CD4-positive, alpha-beta T cell (primary cell): Measurements from ENCODE around the gene ATP8B3. TPM values are rescaled to one million over a fixed set of nuclear protein-coding genes. Genes with fewer than 3 reads are reported as not detected.
A peak's percentile ranks its signal among the peaks of the same experiment; 100 is the strongest.

Experiments
- ATAC-seq: fragments of 200-7000 bp; cut with Tn5 transposase; one replicate; pipeline ENCODE4 v1.10.0; 2022; ENCODE audit warnings: mild to moderate bottlenecking; ENCODE audit not compliant: poor library complexity
- CTCF ChIA-PET: fragments of 350-600 bp; sonication (Branson Sonifier 250); formaldehyde crosslinking; loops from one replicate; lab custom pipeline; 2021; ENCODE audit warnings: antibody characterized with exemption, inconsistent platforms; lab: Charles Lee
- POLR2A ChIA-PET: fragments of 350-600 bp; sonication (Branson Sonifier 250); formaldehyde crosslinking; loops from one replicate; lab custom pipeline; 2021; ENCODE audit warnings: antibody characterized with exemption, inconsistent platforms; lab: Charles Lee
- DNase-seq, 14 experiments: peaks; one replicate each; pipeline ENCODE4 v3.0.0-alpha.2; 2013 to 2020; ENCODE audit warnings: mixed read lengths in 2 of 14
- H3K27ac ChIP-seq, 2 donors: one replicate each; pipeline versions ENCODE4 v1.5.1 to v1.7.0; 2013; ENCODE audit warnings: low read length in 2 of 2, low read depth in 1 of 2, mild to moderate bottlenecking in 1 of 2
- H3K27me3 ChIP-seq, 2 experiments: 1 replicate in 1 of 2; 2 replicates in 1 of 2; pipeline versions ENCODE4 v1.6.1 to v1.7.0; 2013; ENCODE audit warnings: low read length in 2 of 2, control low read depth in 1 of 2, mild to moderate bottlenecking in 1 of 2, moderate library complexity in 1 of 2; ENCODE audit not compliant: insufficient read depth in 2 of 2, control insufficient read depth in 1 of 2
- H3K36me3 ChIP-seq: one replicate; pipeline ENCODE4 v1.6.1; 2013; ENCODE audit warnings: low read length, control low read depth; ENCODE audit not compliant: insufficient read depth
- H3K4me1 ChIP-seq: one replicate; pipeline ENCODE4 v1.6.1; 2013; ENCODE audit warnings: low read length, control low read depth; ENCODE audit not compliant: insufficient read depth
- H3K4me3 ChIP-seq: one replicate; pipeline ENCODE4 v1.5.1; 2013; ENCODE audit warnings: mild to moderate bottlenecking, low read length, moderate library complexity
- H3K9me3 ChIP-seq, 2 experiments: 1 replicate in 1 of 2; 2 replicates in 1 of 2; pipeline versions ENCODE4 v1.6.1 to v1.7.0; 2013; ENCODE audit warnings: low read length in 2 of 2, mild to moderate bottlenecking in 2 of 2, control low read depth in 1 of 2, moderate library complexity in 1 of 2; ENCODE audit not compliant: control insufficient read depth in 1 of 2, insufficient read depth in 1 of 2
- H3K27ac Mint-ChIP-seq: one replicate; pipeline ENCODE4 v1.8.0; 2020; ENCODE audit warnings: mixed read lengths
- H3K27me3 Mint-ChIP-seq: one replicate; pipeline ENCODE4 v1.8.0; 2021; ENCODE audit warnings: mixed read lengths
- H3K36me3 Mint-ChIP-seq: one replicate; pipeline ENCODE4 v1.8.0; 2021; ENCODE audit warnings: low read depth, mixed read lengths
- H3K4me1 Mint-ChIP-seq: one replicate; pipeline ENCODE4 v1.8.0; 2021; ENCODE audit warnings: low read depth, mixed read lengths
- H3K4me3 Mint-ChIP-seq: one replicate; pipeline ENCODE4 v1.8.0; 2020; ENCODE audit warnings: mild to moderate bottlenecking, mixed read lengths
- H3K9me3 Mint-ChIP-seq: one replicate; pipeline ENCODE4 v1.8.0; 2020; ENCODE audit warnings: mixed read lengths
- CTCF ChIP-seq: fragments of 200-600 bp; IDR thresholded peaks from one replicate; pipeline ENCODE4 v1.8.0; 2022; ENCODE audit warnings: antibody characterized with exemption, mild to moderate bottlenecking
- intact Hi-C, 2 experiments: fragments of 100-400 bp; cut with DNase I in 1 of 2; cut with micrococcal nuclease in 1 of 2; formaldehyde crosslinking; loops; one replicate each; pipeline versions ENCODE4 v1.15.1 to v1.9.0; 2023 to 2025; cut with DNase I, micrococcal nuclease
- total RNA-seq, 174 experiments: library from RNA in 2 of 174; stranded (reverse) in 2 of 174; gene quantifications; one replicate each; pipeline ENCODE4 v1.2.3 and lab custom pipeline; 2021 to 2026

Gene ATP8B3
- total RNA-seq, 2 experiments from 2014 or later, result 2.5 to 3.2 TPM

DNA sequence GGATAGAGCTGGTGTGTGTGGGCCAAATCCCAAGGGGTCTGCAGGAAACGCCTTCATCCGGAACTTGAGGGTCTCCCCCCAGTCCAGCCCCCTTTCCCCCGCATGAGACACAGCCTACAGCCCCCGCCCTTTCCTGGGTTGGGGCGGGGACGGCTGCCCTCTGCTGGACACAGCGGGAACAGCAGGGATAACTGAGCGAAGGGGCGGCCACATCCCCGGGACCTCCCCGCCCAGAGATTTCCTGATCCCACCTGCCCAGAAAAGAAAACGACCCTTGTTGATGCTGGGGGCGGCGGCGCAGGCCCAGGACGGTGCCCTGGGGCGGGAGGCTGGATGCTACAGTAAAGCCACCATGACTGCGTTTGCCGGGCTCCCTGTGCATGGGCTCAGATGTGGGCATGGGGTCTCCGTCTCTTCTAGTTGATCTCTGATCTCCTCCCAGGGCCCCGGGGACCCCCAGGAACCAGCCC is 44.6 kb downstream of the ATP8B3 start:
- ChIA-PET POLR2A (no interaction called here), CTCF (interaction anchor here (1.5 kb wide), 1 partner anchor 162 kb away, joined by 5 read pairs; no protein-coding TSS in a partner anchor)
- H3K4me1 ChIP-seq, result peaks cover 9% of the 10 kb centered on the region
- Mint-ChIP-seq H3K27ac (no peak overlapping the region), H3K4me3 (no peak overlapping the region), H3K9me3 (peaks cover 11% of the 10 kb centered on the region), H3K27me3 (peaks cover 84% of the 10 kb centered on the region), H3K36me3 (no peaks in the 10 kb centered on the region), H3K4me1 (no peaks in the 10 kb centered on the region)
- intact Hi-C loops, result loop anchor here (1.0 to 2.0 kb wide), 3 partner anchors 95 to 221 kb away; no protein-coding TSS in a partner anchor
- peak; percentile 91 for TF ChIP-seq CTCF
- no peak overlapping the region for H3K27ac ChIP-seq
- peaks cover 15 to 46% of the 10 kb centered on the region in 2 experiments for H3K9me3 ChIP-seq
- peaks cover 81 to 86% of the 10 kb centered on the region in 2 experiments for H3K27me3 ChIP-seq
- H3K36me3 ChIP-seq, result no peaks in the 10 kb centered on the region
- DNase-seq (peak; percentile 36 to 78 (median 55)), ATAC-seq (peak; percentile 88)
- no peak overlapping the region for H3K4me3 ChIP-seq

DNA sequence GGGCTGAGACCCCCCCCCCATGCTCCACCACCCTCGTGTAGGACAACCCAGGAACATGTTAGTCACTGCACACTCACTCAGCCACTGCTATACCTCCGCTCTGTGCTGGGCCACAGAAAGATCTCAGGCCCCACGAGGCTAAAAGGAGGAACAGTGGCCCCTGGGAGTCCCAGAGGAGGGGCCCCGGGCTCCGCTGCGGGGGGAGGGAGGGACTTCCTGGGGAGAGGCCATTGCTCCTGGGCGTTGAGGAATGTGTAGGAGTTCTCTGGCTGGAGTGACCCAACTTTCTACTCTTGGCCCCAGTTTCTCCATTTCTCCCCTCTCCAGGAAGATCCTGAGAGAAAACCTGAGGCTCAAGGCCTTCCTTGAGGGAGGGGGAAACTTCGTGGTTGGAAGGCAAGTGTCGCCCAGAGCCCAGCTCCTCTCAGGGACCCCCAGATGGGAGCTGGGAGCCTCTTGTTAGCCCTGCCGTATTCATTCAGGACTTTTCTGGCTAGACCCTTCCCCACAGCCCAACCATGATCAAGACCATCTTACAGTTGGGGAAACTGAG is 45.2 kb downstream of the ATP8B3 start:
- ATAC-seq, result no peak
- CTCF ChIA-PET, result interaction anchor here (1.5 kb wide), 1 partner anchor 161 kb away, joined by 5 read pairs; no protein-coding TSS in a partner anchor

More for the DNA sequence above, 45.2 kb downstream of the ATP8B3 start:
- H3K4me3 ChIP-seq, result no peak overlapping the region
- POLR2A ChIA-PET, result no interaction called here
- no peak overlapping the region for H3K4me3 Mint-ChIP-seq
- H3K36me3 ChIP-seq, result no peaks in the 10 kb centered on the region
- H3K4me1 ChIP-seq, result peaks cover 9% of the 10 kb centered on the region
- H3K27ac Mint-ChIP-seq, result no peak overlapping the region
- intact Hi-C loops, result loop anchor here (1.0 to 2.0 kb wide), 3 partner anchors 94 to 221 kb away; no protein-coding TSS in a partner anchor
- peaks cover 15 to 52% of the 10 kb centered on the region in 2 experiments for H3K9me3 ChIP-seq
- H3K27ac ChIP-seq, result no peak overlapping the region
- peaks cover 87 to 93% of the 10 kb centered on the region in 2 experiments for H3K27me3 ChIP-seq
- no peak for TF ChIP-seq CTCF
- H3K4me1 Mint-ChIP-seq, result no peaks in the 10 kb centered on the region
- no peak for DNase-seq
- H3K36me3 Mint-ChIP-seq, result no peaks in the 10 kb centered on the region
- peaks cover 81% of the 10 kb centered on the region for H3K27me3 Mint-ChIP-seq
- H3K9me3 Mint-ChIP-seq, result peaks cover 11% of the 10 kb centered on the region
